Measurements from ENCODE around the gene LGALS7. TPM values are rescaled to one million over a fixed set of nuclear protein-coding genes. Genes with fewer than 3 reads are reported as not detected.
A peak's percentile ranks its signal among the peaks of the same experiment; 100 is the strongest.

Gene LGALS7
- total and polyA plus RNA-seq, 2 of the 4 experiments (the other 2 are of a cell fraction): not detected

DNA sequence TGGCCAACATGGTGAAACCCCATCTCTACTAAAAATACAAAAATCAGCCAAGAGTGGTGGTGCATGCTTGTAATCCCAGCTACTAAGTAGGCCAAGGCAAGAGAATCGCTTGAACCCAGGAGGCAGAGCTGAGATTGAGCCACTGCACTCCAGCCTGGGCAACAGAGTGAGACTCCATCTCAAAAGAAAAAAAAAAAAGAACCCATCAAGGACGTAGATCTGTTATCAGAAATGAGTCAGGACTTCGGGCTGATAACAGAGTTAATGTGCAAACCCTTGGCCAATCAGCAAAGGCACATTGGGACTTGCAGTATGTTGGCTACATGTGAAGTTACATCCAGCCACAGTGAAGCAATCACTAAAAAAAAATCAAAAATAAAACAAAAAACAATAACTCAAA lies 10.9 kb upstream of the LGALS7 start:
- TF ChIP-seq SMC3 (IDR thresholded peaks at IDR 0.05; ENCODE audit: low read depth, low read length) (no peak), MXI1 (IDR thresholded peaks at IDR 0.05; ENCODE audit: borderline replicate concordance, low read depth, low read length) (no peak), CEBPB (IDR thresholded peaks at IDR 0.05; ENCODE audit: low read depth, low read length) (peak; percentile 72), FOS (IDR thresholded peaks at IDR 0.05; ENCODE audit: low read depth, low read length) (0 out of 2 replicates have a peak, but pooled peaks have one; percentile 5), RAD21 (IDR thresholded peaks at IDR 0.05; ENCODE audit: low read length) (no peak), NFE2L2 (IDR thresholded peaks at IDR 0.05; ENCODE audit: low read depth, low read length) (no peak), MAFK (IDR thresholded peaks at IDR 0.05; ENCODE audit: low read depth, low read length) (no peak), BHLHE40 (IDR thresholded peaks at IDR 0.05; ENCODE audit: low read depth, low read length) (no peak), CHD1 (IDR thresholded peaks at IDR 0.05; ENCODE audit: low read depth, low read length) (no peak), USF2 (IDR thresholded peaks at IDR 0.05; ENCODE audit: low read depth, low read length) (no peak), RFX5 (IDR thresholded peaks at IDR 0.05; ENCODE audit: low read depth, low read length) (no peak), MAZ (IDR thresholded peaks at IDR 0.05; ENCODE audit: borderline replicate concordance, low read depth, low read length) (no peak)
- TF ChIP-seq, protein P1, sequence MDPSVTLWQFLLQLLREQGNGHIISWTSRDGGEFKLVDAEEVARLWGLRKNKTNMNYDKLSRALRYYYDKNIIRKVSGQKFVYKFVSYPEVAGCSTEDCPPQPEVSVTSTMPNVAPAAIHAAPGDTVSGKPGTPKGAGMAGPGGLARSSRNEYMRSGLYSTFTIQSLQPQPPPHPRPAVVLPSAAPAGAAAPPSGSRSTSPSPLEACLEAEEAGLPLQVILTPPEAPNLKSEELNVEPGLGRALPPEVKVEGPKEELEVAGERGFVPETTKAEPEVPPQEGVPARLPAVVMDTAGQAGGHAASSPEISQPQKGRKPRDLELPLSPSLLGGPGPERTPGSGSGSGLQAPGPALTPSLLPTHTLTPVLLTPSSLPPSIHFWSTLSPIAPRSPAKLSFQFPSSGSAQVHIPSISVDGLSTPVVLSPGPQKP (IDR thresholded peaks at IDR 0.05; ENCODE audit: borderline replicate concordance, low read depth, low read length): no peak
- TF ChIP-seq, protein P2, sequence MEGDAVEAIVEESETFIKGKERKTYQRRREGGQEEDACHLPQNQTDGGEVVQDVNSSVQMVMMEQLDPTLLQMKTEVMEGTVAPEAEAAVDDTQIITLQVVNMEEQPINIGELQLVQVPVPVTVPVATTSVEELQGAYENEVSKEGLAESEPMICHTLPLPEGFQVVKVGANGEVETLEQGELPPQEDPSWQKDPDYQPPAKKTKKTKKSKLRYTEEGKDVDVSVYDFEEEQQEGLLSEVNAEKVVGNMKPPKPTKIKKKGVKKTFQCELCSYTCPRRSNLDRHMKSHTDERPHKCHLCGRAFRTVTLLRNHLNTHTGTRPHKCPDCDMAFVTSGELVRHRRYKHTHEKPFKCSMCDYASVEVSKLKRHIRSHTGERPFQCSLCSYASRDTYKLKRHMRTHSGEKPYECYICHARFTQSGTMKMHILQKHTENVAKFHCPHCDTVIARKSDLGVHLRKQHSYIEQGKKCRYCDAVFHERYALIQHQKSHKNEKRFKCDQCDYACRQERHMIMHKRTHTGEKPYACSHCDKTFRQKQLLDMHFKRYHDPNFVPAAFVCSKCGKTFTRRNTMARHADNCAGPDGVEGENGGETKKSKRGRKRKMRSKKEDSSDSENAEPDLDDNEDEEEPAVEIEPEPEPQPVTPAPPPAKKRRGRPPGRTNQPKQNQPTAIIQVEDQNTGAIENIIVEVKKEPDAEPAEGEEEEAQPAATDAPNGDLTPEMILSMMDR (conservative IDR thresholded peaks at IDR 0.05; ENCODE audit: low read depth, low read length): no peak
- Histone ChIP-seq H3K9me1 (ENCODE audit: insufficient read depth, low read length) (no peaks in the 10 kb centered on the region), H3K27ac (ENCODE audit: insufficient read depth, low read length) (no peak overlapping the region), H2AK5ac (ENCODE audit: low read depth, low read length) (no peak overlapping the region), H3K4me1 (ENCODE audit: control insufficient read depth, insufficient read depth, low read length) (no peaks in the 10 kb centered on the region), H3K27me3 (ENCODE audit: control insufficient read depth, insufficient read depth, low read length) (peaks cover 14% of the 10 kb centered on the region), H2BK20ac (ENCODE audit: low read depth, low read length) (no peak overlapping the region), H4K5ac (ENCODE audit: low read depth, low read length) (no peak overlapping the region), H2AK9ac (replicated peaks; ENCODE audit: low read depth, low read length, poor library complexity) (no peak overlapping the region), H4K20me1 (ENCODE audit: insufficient read depth, low read length) (no peaks in the 10 kb centered on the region), H3K18ac (ENCODE audit: low read depth, low read length) (no peak overlapping the region), H4K91ac (ENCODE audit: insufficient read depth, low read depth, low read length) (no peak overlapping the region), H3K9me3 (ENCODE audit: control insufficient read depth, insufficient read depth, low read length) (no peaks in the 10 kb centered on the region), H3K4ac (ENCODE audit: low read depth, low read length) (no peak overlapping the region), H3K56ac (ENCODE audit: extremely low read depth, insufficient read depth, low read length) (no peak overlapping the region), H2BK120ac (ENCODE audit: low read depth, low read length) (no peak overlapping the region), H3K36me3 (ENCODE audit: control insufficient read depth, insufficient read depth, low read length) (no peaks in the 10 kb centered on the region), H3K14ac (replicated peaks; ENCODE audit: low read depth, low read length) (no peak overlapping the region), H3K9ac (ENCODE audit: low read depth, low read length) (no peak overlapping the region), H3K4me2 (ENCODE audit: low read depth, low read length) (no peak overlapping the region), H3K4me3 (ENCODE audit: insufficient read depth, low read depth, low read length) (no peak overlapping the region), H2AFZ (replicated peaks; ENCODE audit: low read length, poor library complexity) (no peak overlapping the region), H4K8ac (ENCODE audit: low read depth in 2 of 2, low read length in 2 of 2) (no peak overlapping the region), H3K23ac (ENCODE audit: low read depth, low read length) (no peak overlapping the region), H2BK15ac (ENCODE audit: low read depth, low read length) (no peak overlapping the region), H2BK5ac (ENCODE audit: low read depth, low read length, poor library complexity, severe bottlenecking) (no peak overlapping the region), H3K79me1 (ENCODE audit: low read depth in 1 of 2, low read length in 2 of 2) (no peaks in the 10 kb centered on the region)
- ATAC-seq (ENCODE audit: low read depth) (no peak), DNase-seq (peak; percentile 46)
- dilution Hi-C loops (cut with HindIII; ENCODE audit: low sequenced_read_pairs, unreplicated experiment): no loop called here
- intact Hi-C loops (cut with micrococcal nuclease): no loop called here
- in situ Hi-C loops (cut with MboI; ENCODE audit: low sequenced_read_pairs): no loop called here
- WGBS, 2 experiments (ENCODE audit: extremely low coverage in 2 of 2, insufficient read length in 1 of 2): no CpG with 5 or more reads among the region's 3 CpGs
- ChIA-PET CTCF (no interaction called here), POLR2A (ENCODE audit: unreplicated experiment) (no interaction called here)
- BruUV-seq (replicated peaks): no TSS peak
